Right lobe of liver (tissue), 4 donors: Measurements from ENCODE around the gene CCDC112.

Source experiments
- POLR2A ChIP-seq: fragments of 450-650 bp; IDR thresholded peaks from one replicate; pipeline ENCODE4 v1.6.1; 2017; ENCODE audit warnings: antibody characterized with exemption, mild to moderate bottlenecking
- TF ChIP-seq, protein P1 (sequence below), 4 donors: fragments of 200-600 bp in 3 of 4; fragments of 450-650 bp in 1 of 4; IDR thresholded peaks; one replicate each; pipeline versions ENCODE4 v1.5.1 to v1.8.0; 2016 to 2022; ENCODE audit warnings: antibody characterized with exemption in 4 of 4, mild to moderate bottlenecking in 2 of 4
- donor health status: DM: no; HTN: no; CAD: no.
- donor health status: DM: no; HTN: no; CAD: no.
- donor health status: DM: no; HTN: yes; CAD: no.

DNA sequence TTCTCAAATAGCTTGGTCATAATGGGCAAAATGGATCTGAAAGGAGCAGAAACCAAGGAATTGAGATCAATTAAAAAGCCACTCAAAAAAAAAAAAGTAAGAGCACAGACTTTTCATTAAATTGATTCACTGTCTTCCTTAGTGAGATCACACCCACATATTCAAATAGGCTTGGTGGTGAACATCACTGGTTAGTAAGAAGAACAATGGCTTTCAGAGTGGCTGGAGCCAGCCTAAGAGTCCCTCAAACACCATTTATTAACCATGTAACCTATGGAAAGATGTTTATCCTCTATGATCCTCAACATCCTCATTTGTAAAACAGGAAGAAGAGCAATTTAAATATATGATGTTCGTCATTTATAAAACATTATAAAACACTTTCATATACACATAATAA is 12.4 kb downstream of the CCDC112 start:
- no peak for TF ChIP-seq POLR2A
- TF ChIP-seq, protein P1, sequence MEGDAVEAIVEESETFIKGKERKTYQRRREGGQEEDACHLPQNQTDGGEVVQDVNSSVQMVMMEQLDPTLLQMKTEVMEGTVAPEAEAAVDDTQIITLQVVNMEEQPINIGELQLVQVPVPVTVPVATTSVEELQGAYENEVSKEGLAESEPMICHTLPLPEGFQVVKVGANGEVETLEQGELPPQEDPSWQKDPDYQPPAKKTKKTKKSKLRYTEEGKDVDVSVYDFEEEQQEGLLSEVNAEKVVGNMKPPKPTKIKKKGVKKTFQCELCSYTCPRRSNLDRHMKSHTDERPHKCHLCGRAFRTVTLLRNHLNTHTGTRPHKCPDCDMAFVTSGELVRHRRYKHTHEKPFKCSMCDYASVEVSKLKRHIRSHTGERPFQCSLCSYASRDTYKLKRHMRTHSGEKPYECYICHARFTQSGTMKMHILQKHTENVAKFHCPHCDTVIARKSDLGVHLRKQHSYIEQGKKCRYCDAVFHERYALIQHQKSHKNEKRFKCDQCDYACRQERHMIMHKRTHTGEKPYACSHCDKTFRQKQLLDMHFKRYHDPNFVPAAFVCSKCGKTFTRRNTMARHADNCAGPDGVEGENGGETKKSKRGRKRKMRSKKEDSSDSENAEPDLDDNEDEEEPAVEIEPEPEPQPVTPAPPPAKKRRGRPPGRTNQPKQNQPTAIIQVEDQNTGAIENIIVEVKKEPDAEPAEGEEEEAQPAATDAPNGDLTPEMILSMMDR (IDR thresholded peaks at IDR 0.05): no peak
